ENCODE data around the gene OR2F1. TPM values are rescaled to one million over a fixed set of nuclear protein-coding genes. Genes with fewer than 3 reads are reported as not detected.

The OR2F1 gene
- total and polyA plus RNA-seq, 8 donors: 0.18 TPM; not detected in 7

DNA sequence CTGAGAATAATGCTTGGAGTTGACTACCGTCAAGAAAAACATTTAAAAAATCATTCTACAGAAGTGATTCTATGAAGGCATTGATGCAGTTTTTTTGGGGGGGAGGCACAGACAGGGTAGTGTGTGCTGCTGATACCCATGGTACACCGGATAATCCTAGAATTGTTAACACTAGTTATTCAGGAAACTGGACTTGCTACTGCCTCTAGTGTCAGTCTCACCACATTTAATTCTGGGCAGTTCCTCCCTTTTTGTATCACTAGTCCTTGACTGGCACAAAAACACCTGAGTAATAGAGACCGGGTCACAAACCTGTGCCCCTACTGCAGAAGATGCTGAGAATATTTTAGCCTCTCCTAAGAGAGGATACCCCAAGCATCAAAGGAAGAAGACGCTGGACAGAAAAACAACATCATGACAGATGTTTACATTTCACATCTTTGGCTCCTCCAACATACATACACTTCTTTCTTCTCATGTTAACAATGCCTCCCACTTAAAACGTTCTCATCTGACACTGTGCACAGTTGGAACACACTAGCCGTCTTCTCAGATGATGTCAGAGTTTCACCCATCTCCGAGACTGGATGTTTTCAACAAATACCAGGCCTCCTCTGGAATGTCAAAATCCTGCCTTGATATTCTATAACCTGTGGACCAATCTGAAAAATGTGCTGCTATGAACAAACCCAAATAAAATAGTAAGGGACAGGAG lies 39.5 kb upstream of the OR2F1 start:
- Histone ChIP-seq H3K36me3 (no peaks in the 10 kb centered on the region), H3K27ac (no peak overlapping the region), H3K27me3 (no peaks in the 10 kb centered on the region), H3K9me3 (no peaks in the 10 kb centered on the region), H3K4me1 (no peaks in the 10 kb centered on the region), H3K4me3 (no peak overlapping the region)
- DNase-seq: no peak
- TF ChIP-seq, protein P1, sequence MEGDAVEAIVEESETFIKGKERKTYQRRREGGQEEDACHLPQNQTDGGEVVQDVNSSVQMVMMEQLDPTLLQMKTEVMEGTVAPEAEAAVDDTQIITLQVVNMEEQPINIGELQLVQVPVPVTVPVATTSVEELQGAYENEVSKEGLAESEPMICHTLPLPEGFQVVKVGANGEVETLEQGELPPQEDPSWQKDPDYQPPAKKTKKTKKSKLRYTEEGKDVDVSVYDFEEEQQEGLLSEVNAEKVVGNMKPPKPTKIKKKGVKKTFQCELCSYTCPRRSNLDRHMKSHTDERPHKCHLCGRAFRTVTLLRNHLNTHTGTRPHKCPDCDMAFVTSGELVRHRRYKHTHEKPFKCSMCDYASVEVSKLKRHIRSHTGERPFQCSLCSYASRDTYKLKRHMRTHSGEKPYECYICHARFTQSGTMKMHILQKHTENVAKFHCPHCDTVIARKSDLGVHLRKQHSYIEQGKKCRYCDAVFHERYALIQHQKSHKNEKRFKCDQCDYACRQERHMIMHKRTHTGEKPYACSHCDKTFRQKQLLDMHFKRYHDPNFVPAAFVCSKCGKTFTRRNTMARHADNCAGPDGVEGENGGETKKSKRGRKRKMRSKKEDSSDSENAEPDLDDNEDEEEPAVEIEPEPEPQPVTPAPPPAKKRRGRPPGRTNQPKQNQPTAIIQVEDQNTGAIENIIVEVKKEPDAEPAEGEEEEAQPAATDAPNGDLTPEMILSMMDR (IDR thresholded peaks at IDR 0.05): no peak
- TF ChIP-seq POLR2AphosphoS5 (IDR thresholded peaks at IDR 0.05) (no peak), EP300 (IDR thresholded peaks at IDR 0.05) (no peak), POLR2A (IDR thresholded peaks at IDR 0.05) (no peak)
- intact Hi-C loops (cut with DNase I; ENCODE audit: low total_unique reads): no loop called here
- WGBS, 5 donors: 57 to 67% (median 66%) methylated on average over 7 of the region's 7 CpGs

DNA sequence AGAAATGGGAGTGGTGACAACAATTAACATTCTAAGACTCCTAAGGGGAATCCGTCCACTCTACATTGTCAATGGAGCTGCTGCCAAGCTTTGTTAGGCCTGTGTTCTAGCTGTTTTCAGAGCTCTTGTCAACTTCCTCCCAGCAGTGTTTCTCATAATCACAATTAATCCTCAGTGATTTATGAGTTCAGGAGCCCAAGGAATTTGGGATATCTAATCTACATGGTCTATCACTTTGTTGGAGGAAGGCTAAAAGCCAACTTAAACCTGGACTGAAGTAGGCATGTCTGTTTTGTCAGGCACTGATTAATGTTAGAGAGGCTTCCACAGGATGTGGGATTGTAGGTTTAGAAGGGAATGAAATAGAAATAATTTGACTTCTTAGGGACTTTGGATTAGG lies 29.8 kb upstream of the OR2F1 start:
- H3K27me3 ChIP-seq: no peaks in the 10 kb centered on the region
- no peak for DNase-seq
- intact Hi-C loops (cut with DNase I; ENCODE audit: low total_unique reads): no loop called here
- H3K36me3 ChIP-seq: no peaks in the 10 kb centered on the region
- H3K9me3 ChIP-seq: no peaks in the 10 kb centered on the region
- H3K4me1 ChIP-seq: no peaks in the 10 kb centered on the region
- TF ChIP-seq POLR2A (IDR thresholded peaks at IDR 0.05) (no peak), POLR2AphosphoS5 (IDR thresholded peaks at IDR 0.05) (no peak), EP300 (IDR thresholded peaks at IDR 0.05) (no peak)
- TF ChIP-seq, protein P1 (IDR thresholded peaks at IDR 0.05): no peak
- H3K4me3 ChIP-seq: no peak overlapping the region
- no peak overlapping the region for H3K27ac ChIP-seq
- 63 to 72% (median 69%) methylated on average over 1 of the region's 1 CpG for WGBS, 5 donors

DNA sequence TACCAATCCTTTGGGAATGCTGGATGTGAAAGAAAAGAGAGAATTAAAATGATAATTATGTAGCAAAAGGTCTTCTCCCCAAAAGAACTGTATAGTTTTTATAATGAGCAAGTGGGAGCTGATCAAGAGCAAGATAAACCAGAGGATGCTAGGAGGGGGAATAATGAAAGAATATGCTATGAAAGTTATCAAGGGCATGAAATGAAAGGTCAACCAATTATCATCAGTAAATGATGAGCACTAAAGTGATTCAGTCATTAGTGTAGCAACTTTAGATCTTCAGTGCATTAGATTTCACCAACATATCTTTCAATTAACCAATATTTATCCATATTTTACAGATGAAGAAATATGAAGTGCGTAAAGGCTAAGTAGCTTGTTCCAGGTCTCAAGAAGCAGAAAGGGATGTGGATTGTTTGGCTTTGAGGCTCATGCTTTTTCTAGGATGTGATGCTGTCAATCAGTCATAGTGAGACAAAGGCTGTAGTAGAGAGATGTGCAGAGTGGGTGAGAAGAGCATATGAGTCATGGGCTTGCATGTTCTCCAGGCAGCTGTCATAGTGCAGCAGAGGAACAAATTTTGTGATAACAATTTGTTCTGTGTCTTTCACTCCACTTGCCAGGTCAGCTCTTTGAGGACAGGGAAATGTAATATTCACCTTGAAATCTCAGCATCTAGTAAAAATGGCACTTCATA lies 25.3 kb upstream of the OR2F1 start:
- Histone ChIP-seq H3K4me1 (no peaks in the 10 kb centered on the region), H3K27ac (no peak overlapping the region), H3K27me3 (no peaks in the 10 kb centered on the region), H3K9me3 (peaks cover 0 to 9% (median 0%) of the 10 kb centered on the region in 4 donors), H3K36me3 (no peaks in the 10 kb centered on the region), H3K4me3 (no peak overlapping the region)
- TF ChIP-seq POLR2A (IDR thresholded peaks at IDR 0.05): no peak
- TF ChIP-seq EP300 (IDR thresholded peaks at IDR 0.05): no peak
- TF ChIP-seq, protein P1 (IDR thresholded peaks at IDR 0.05): no peak
- no peak for TF ChIP-seq POLR2AphosphoS5 (IDR thresholded peaks at IDR 0.05)
- DNase-seq: no peak
- intact Hi-C loops (cut with DNase I; ENCODE audit: low total_unique reads): no loop called here
- WGBS, 5 donors: 84 to 98% (median 97%) methylated on average over 1 of the region's 1 CpG

DNA sequence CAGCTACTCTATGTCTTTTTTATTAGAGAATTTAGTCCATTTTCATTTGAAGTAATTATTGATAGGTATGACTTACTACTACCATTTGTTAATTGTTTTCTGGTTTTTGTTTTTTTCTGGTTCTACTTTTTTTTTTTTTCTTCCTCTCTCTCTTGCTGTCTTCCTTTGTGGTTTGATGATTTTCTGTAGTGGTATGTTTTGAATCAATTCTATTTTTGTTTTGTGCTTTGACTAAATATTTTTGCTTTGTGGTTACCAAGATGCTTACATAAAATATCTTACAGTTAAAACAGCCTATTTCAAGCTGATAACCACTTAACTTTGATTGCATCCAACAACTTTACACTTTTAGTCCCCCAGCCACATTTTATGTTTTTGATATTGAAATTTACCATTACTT lies 22.9 kb upstream of the OR2F1 start:
- Histone ChIP-seq H3K27ac (no peak overlapping the region), H3K4me1 (no peaks in the 10 kb centered on the region), H3K36me3 (no peaks in the 10 kb centered on the region), H3K9me3 (peaks cover 0 to 9% (median 0%) of the 10 kb centered on the region in 4 donors), H3K27me3 (no peaks in the 10 kb centered on the region), H3K4me3 (no peak overlapping the region)
- DNase-seq: no peak
- intact Hi-C loops (cut with DNase I; ENCODE audit: low total_unique reads): no loop called here
- TF ChIP-seq POLR2A (IDR thresholded peaks at IDR 0.05) (no peak), EP300 (IDR thresholded peaks at IDR 0.05) (no peak), POLR2AphosphoS5 (IDR thresholded peaks at IDR 0.05) (no peak)
- TF ChIP-seq, protein P1 (IDR thresholded peaks at IDR 0.05): no peak
